Neural cell (in vitro differentiated cells): Measurements from ENCODE around the gene SUGCT.
"Not testable (repeated sequence)": the region's sequence is repeated elsewhere in the genome, so short reads cannot be mapped to it uniquely, and the experiment has no call there.

Experiments used
- EP300 ChIP-seq: fragments of 450-650 bp; conservative IDR thresholded peaks from 2 replicates; pipeline ENCODE4 v1.6.1; 2014; ENCODE audit warnings: antibody characterized with exemption, mild to moderate bottlenecking, moderate library complexity; ENCODE audit not compliant: poor library complexity, severe bottlenecking
- EZH2 ChIP-seq: fragments of 200-600, 300-800 bp; shearing (Covaris generic), sonication (generic); IDR thresholded peaks from 2 replicates; pipeline ENCODE4 v1.6.1; 2014; ENCODE audit warnings: antibody characterized with exemption, low read length, borderline replicate concordance, mild to moderate bottlenecking; ENCODE audit not compliant: insufficient read depth, poor library complexity, severe bottlenecking
- MXI1 ChIP-seq: fragments of 450-650 bp; conservative IDR thresholded peaks from 2 replicates; pipeline ENCODE4 v1.6.1; 2014; ENCODE audit warnings: antibody characterized with exemption, mild to moderate bottlenecking; ENCODE audit not compliant: poor library complexity, severe bottlenecking
- POLR2AphosphoS5 ChIP-seq: IDR thresholded peaks from 2 replicates; pipeline ENCODE4 v1.6.1; 2012
- RAD21 ChIP-seq: fragments of 450-650 bp; conservative IDR thresholded peaks from 2 replicates; pipeline ENCODE4 v1.6.1; 2014; ENCODE audit warnings: antibody characterized with exemption, mild to moderate bottlenecking, moderate library complexity
- SMC3 ChIP-seq: fragments of 450-650 bp; conservative IDR thresholded peaks from 2 replicates; pipeline ENCODE4 v1.6.1; 2014; ENCODE audit warnings: antibody characterized with exemption, mild to moderate bottlenecking, moderate library complexity; ENCODE audit not compliant: poor library complexity
- TAF1 ChIP-seq: IDR thresholded peaks from 2 replicates; pipeline ENCODE4 v1.6.1; 2012; ENCODE audit warnings: low read depth
- TF ChIP-seq, protein P1 (sequence below): fragments of 450-650 bp; IDR thresholded peaks from 2 replicates; pipeline ENCODE4 v1.5.1; 2014; ENCODE audit warnings: antibody characterized with exemption, mild to moderate bottlenecking, moderate library complexity; ENCODE audit not compliant: poor library complexity, severe bottlenecking
- TF ChIP-seq, protein P2 (sequence below): IDR thresholded peaks from 2 replicates; pipeline ENCODE4 v1.6.1; 2012; ENCODE audit warnings: borderline replicate concordance

DNA sequence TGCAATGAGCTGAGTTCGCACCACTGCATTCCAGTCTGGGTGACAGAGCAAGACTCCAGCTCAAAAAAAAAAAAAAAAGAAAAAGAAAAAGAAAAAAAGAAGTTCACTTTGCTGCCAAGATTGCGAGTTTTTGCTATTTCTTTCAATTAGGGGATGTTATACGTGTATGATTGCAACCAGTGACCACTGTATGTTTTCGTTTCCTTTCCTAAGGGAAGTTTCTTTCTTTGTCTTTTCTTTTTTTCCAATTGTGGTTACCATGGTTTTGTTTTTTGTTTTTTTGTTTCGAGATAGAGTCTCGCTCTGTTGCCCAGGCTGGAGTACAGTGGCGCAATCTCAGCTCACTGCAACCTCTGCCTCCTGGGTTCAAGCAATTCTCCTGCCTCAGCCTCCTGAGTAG, 16.6 kb upstream of the SUGCT start:
- TF ChIP-seq, protein P1, sequence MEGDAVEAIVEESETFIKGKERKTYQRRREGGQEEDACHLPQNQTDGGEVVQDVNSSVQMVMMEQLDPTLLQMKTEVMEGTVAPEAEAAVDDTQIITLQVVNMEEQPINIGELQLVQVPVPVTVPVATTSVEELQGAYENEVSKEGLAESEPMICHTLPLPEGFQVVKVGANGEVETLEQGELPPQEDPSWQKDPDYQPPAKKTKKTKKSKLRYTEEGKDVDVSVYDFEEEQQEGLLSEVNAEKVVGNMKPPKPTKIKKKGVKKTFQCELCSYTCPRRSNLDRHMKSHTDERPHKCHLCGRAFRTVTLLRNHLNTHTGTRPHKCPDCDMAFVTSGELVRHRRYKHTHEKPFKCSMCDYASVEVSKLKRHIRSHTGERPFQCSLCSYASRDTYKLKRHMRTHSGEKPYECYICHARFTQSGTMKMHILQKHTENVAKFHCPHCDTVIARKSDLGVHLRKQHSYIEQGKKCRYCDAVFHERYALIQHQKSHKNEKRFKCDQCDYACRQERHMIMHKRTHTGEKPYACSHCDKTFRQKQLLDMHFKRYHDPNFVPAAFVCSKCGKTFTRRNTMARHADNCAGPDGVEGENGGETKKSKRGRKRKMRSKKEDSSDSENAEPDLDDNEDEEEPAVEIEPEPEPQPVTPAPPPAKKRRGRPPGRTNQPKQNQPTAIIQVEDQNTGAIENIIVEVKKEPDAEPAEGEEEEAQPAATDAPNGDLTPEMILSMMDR, result not testable (repeated sequence)
- not testable (repeated sequence) for TF ChIP-seq TAF1, EP300, EZH2, POLR2AphosphoS5, MXI1, RAD21, SMC3
- TF ChIP-seq, protein P2, sequence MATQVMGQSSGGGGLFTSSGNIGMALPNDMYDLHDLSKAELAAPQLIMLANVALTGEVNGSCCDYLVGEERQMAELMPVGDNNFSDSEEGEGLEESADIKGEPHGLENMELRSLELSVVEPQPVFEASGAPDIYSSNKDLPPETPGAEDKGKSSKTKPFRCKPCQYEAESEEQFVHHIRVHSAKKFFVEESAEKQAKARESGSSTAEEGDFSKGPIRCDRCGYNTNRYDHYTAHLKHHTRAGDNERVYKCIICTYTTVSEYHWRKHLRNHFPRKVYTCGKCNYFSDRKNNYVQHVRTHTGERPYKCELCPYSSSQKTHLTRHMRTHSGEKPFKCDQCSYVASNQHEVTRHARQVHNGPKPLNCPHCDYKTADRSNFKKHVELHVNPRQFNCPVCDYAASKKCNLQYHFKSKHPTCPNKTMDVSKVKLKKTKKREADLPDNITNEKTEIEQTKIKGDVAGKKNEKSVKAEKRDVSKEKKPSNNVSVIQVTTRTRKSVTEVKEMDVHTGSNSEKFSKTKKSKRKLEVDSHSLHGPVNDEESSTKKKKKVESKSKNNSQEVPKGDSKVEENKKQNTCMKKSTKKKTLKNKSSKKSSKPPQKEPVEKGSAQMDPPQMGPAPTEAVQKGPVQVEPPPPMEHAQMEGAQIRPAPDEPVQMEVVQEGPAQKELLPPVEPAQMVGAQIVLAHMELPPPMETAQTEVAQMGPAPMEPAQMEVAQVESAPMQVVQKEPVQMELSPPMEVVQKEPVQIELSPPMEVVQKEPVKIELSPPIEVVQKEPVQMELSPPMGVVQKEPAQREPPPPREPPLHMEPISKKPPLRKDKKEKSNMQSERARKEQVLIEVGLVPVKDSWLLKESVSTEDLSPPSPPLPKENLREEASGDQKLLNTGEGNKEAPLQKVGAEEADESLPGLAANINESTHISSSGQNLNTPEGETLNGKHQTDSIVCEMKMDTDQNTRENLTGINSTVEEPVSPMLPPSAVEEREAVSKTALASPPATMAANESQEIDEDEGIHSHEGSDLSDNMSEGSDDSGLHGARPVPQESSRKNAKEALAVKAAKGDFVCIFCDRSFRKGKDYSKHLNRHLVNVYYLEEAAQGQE, result not testable (repeated sequence)
